ENCODE results near the gene SACS.

DNA sequence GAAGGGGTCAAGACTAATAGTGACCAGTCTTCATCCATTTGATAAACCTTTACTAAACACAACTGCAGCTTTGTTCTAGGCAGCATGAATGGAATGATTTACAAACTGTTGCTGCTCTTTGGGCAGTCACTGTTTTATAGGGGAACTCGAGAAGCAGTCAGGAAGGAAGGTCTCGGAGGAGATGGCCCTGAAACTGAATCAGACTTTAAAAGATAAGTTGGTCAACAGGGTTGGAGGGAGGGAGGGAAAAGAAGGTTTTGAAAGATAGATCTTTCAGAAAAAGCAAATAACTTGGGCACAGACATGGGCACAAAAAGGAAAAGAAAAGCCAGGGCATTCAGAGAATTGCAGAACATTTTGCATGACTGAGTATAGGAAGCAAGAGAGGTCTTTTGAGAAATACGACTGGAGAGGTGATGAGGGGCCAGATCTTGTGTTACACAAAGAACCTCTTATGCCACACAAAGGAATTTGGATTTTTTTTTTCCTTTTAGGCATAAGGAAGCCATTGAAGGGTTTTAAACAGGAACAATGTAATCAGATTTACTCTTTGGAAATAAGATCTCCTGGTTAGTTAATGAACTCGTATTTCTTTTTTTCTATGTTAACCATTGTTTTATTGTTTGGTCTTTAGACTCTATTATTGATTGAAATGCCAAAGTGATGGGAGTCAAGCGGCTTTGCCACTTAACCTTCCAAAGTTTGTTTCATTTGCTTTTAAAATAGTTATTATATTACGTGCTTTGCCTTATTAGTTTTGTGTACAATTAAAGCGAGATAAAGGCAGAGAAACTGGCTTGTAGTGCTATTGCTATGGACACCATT, 37.5 kb upstream of the SACS start:
- TF ChIP-seq, protein P1, sequence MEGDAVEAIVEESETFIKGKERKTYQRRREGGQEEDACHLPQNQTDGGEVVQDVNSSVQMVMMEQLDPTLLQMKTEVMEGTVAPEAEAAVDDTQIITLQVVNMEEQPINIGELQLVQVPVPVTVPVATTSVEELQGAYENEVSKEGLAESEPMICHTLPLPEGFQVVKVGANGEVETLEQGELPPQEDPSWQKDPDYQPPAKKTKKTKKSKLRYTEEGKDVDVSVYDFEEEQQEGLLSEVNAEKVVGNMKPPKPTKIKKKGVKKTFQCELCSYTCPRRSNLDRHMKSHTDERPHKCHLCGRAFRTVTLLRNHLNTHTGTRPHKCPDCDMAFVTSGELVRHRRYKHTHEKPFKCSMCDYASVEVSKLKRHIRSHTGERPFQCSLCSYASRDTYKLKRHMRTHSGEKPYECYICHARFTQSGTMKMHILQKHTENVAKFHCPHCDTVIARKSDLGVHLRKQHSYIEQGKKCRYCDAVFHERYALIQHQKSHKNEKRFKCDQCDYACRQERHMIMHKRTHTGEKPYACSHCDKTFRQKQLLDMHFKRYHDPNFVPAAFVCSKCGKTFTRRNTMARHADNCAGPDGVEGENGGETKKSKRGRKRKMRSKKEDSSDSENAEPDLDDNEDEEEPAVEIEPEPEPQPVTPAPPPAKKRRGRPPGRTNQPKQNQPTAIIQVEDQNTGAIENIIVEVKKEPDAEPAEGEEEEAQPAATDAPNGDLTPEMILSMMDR (IDR thresholded peaks at IDR 0.05; ENCODE audit: poor library complexity): no peak
- no peak for TF ChIP-seq EZH2phosphoT487 (IDR thresholded peaks at IDR 0.05; ENCODE audit: low read depth, severe bottlenecking, unreplicated experiment)

Measured in hepatocyte (in vitro differentiated cells).